Uterus (tissue), 4 donors: ENCODE measurements around the gene WSCD1. TPM values are rescaled to one million over a fixed set of nuclear protein-coding genes. Genes with fewer than 3 reads are reported as not detected.

Experiments
- DNase-seq, 2 donors: peaks; one replicate each; pipeline ENCODE4 v3.0.0-alpha.2; 2019 to 2020
- H3K27ac ChIP-seq, 2 donors: fragments of 200-600 bp; sonication (generic); 1 replicate in 1 of 2; 2 replicates in 1 of 2; pipeline ENCODE4 v1.5.1; 2016 to 2018
- H3K27me3 ChIP-seq, 2 donors: fragments of 200-600 bp; sonication (generic); one replicate each; pipeline ENCODE4 v1.5.1; 2018 to 2019; ENCODE audit warnings: control low read depth in 1 of 2
- H3K36me3 ChIP-seq, 2 donors: fragments of 200-600 bp; sonication (generic); one replicate each; pipeline ENCODE4 v1.5.1; 2019; ENCODE audit warnings: control low read depth in 1 of 2
- H3K4me1 ChIP-seq, 2 donors: fragments of 200-600 bp; sonication (generic); one replicate each; pipeline ENCODE4 v1.5.1; 2018 to 2019; ENCODE audit warnings: control low read depth in 1 of 2
- H3K4me3 ChIP-seq, 2 donors: fragments of 200-600 bp; sonication (generic); 1 replicate in 1 of 2; 2 replicates in 1 of 2; pipeline ENCODE4 v1.5.1; 2018 to 2019; ENCODE audit warnings: mild to moderate bottlenecking in 1 of 2
- H3K9me3 ChIP-seq, 2 donors: fragments of 200-600 bp; sonication (generic); one replicate each; pipeline ENCODE4 v1.5.1; 2019; ENCODE audit warnings: control low read depth in 1 of 2
- CTCF ChIP-seq, 4 experiments: fragments of 200-600 bp in 2 of 4; fragments of 450-650 bp in 2 of 4; sonication (generic) in 2 of 4; IDR thresholded peaks; one replicate each; pipeline ENCODE4 v1.5.1; 2016 to 2019; ENCODE audit warnings: antibody characterized with exemption in 4 of 4, mild to moderate bottlenecking in 2 of 4, moderate library complexity in 1 of 4
- POLR2A ChIP-seq, 2 donors: fragments of 450-650 bp; IDR thresholded peaks; one replicate each; pipeline ENCODE4 v1.6.1; 2016; ENCODE audit warnings: antibody characterized with exemption in 2 of 2, mild to moderate bottlenecking in 1 of 2, moderate library complexity in 1 of 2
- intact Hi-C: fragments of 100-400 bp; cut with DNase I; formaldehyde crosslinking; loops from one replicate; pipeline ENCODE4 v1.15.1; 2023; ENCODE audit warnings: low total_unique reads
- total RNA-seq, 4 donors: library from RNA; depleted of rRNA in 3 of 4; stranded (reverse); fragments of >200 nt in 3 of 4; gene quantifications; one replicate each; pipeline versions ENCODE4 v1.1.0 to v1.2.4, GENCODE V29; 2014 to 2023
- donor health status: DM: yes; HTN: yes; CAD: no.

The WSCD1 gene
- total RNA-seq, 4 donors from 2014 or later = 3.8 to 12.7 (median 6.6) TPM

GRCh38 chr17:6027342-6028024 is 42.7 kb upstream of the WSCD1 start:
- Histone ChIP-seq H3K4me1 (no peaks in the 10 kb centered on the region), H3K4me3 (no peak overlapping the region), H3K36me3 (no peaks in the 10 kb centered on the region), H3K27me3 (no peaks in the 10 kb centered on the region), H3K27ac (no peak overlapping the region), H3K9me3 (no peaks in the 10 kb centered on the region)
- no peak for TF ChIP-seq CTCF (IDR thresholded peaks at IDR 0.05)
- TF ChIP-seq POLR2A (IDR thresholded peaks at IDR 0.05) = no peak
- no peak for DNase-seq
- intact Hi-C loops = no loop called here

- H3K4me1 ChIP-seq = no peaks in the 10 kb centered on the region
- H3K27me3 ChIP-seq = no peaks in the 10 kb centered on the region
- H3K36me3 ChIP-seq = no peaks in the 10 kb centered on the region
- no peak for DNase-seq
- intact Hi-C loops = no loop called here
- H3K27ac ChIP-seq = no peak overlapping the region
- H3K9me3 ChIP-seq = no peaks in the 10 kb centered on the region
- TF ChIP-seq POLR2A (IDR thresholded peaks at IDR 0.05) (no peak), CTCF (IDR thresholded peaks at IDR 0.05) (no peak)
- no peak overlapping the region for H3K4me3 ChIP-seq
Observed at GRCh38 chr17:6028294-6028693, 41.9 kb upstream of the WSCD1 start.

GRCh38 chr17:6035801-6036394 is 34.3 kb upstream of the WSCD1 start:
- TF ChIP-seq CTCF (IDR thresholded peaks at IDR 0.05) = no peak
- TF ChIP-seq POLR2A (IDR thresholded peaks at IDR 0.05) = no peak
- no peaks in the 10 kb centered on the region for H3K9me3 ChIP-seq
- intact Hi-C loops = no loop called here
- H3K27ac ChIP-seq = no peak overlapping the region
- H3K27me3 ChIP-seq = no peaks in the 10 kb centered on the region
- H3K4me1 ChIP-seq = no peaks in the 10 kb centered on the region
- DNase-seq = no peak
- no peak overlapping the region for H3K4me3 ChIP-seq
- no peaks in the 10 kb centered on the region for H3K36me3 ChIP-seq

GRCh38 chr17:6040504-6040903 is 29.7 kb upstream of the WSCD1 start:
- Histone ChIP-seq H3K36me3 (no peaks in the 10 kb centered on the region), H3K4me3 (no peak overlapping the region), H3K27ac (no peak overlapping the region), H3K4me1 (no peaks in the 10 kb centered on the region), H3K27me3 (no peaks in the 10 kb centered on the region), H3K9me3 (no peaks in the 10 kb centered on the region)
- intact Hi-C loops = no loop called here
- no peak for DNase-seq
- no peak for TF ChIP-seq POLR2A (IDR thresholded peaks at IDR 0.05)
- TF ChIP-seq CTCF (IDR thresholded peaks at IDR 0.05) = no peak

- Histone ChIP-seq H3K4me3 (no peak overlapping the region), H3K4me1 (no peaks in the 10 kb centered on the region), H3K9me3 (no peaks in the 10 kb centered on the region), H3K27ac (no peak overlapping the region), H3K27me3 (no peaks in the 10 kb centered on the region), H3K36me3 (no peaks in the 10 kb centered on the region)
- intact Hi-C loops = no loop called here
- TF ChIP-seq CTCF (IDR thresholded peaks at IDR 0.05) = no peak
- TF ChIP-seq POLR2A (IDR thresholded peaks at IDR 0.05) = no peak
- DNase-seq = no peak
Observed at GRCh38 chr17:6041246-6041645, 28.9 kb upstream of the WSCD1 start.
